ENCODE data around the gene MYCBP2.

GRCh38 chr13:77196052-77196618 lies 130.8 kb downstream of the MYCBP2 start:
- TF ChIP-seq, protein P1, sequence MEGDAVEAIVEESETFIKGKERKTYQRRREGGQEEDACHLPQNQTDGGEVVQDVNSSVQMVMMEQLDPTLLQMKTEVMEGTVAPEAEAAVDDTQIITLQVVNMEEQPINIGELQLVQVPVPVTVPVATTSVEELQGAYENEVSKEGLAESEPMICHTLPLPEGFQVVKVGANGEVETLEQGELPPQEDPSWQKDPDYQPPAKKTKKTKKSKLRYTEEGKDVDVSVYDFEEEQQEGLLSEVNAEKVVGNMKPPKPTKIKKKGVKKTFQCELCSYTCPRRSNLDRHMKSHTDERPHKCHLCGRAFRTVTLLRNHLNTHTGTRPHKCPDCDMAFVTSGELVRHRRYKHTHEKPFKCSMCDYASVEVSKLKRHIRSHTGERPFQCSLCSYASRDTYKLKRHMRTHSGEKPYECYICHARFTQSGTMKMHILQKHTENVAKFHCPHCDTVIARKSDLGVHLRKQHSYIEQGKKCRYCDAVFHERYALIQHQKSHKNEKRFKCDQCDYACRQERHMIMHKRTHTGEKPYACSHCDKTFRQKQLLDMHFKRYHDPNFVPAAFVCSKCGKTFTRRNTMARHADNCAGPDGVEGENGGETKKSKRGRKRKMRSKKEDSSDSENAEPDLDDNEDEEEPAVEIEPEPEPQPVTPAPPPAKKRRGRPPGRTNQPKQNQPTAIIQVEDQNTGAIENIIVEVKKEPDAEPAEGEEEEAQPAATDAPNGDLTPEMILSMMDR (conservative IDR thresholded peaks at IDR 0.05; ENCODE audit: low read depth, low read length), result no peak
- TF ChIP-seq EZH2 (IDR thresholded peaks at IDR 0.05; ENCODE audit: low read length, unreplicated experiment) (no peak), EZH2phosphoT487 (IDR thresholded peaks at IDR 0.05; ENCODE audit: borderline replicate concordance, low read length) (no peak)
